Neural cell (in vitro differentiated cells): ENCODE data around the gene ATP4B.

Experiments
- EP300 ChIP-seq: fragments of 450-650 bp; conservative IDR thresholded peaks from 2 replicates; pipeline ENCODE4 v1.6.1; 2014; ENCODE audit warnings: antibody characterized with exemption, mild to moderate bottlenecking, moderate library complexity; ENCODE audit not compliant: poor library complexity, severe bottlenecking
- EZH2 ChIP-seq: fragments of 200-600, 300-800 bp; shearing (Covaris generic), sonication (generic); IDR thresholded peaks from 2 replicates; pipeline ENCODE4 v1.6.1; 2014; ENCODE audit warnings: antibody characterized with exemption, low read length, borderline replicate concordance, mild to moderate bottlenecking; ENCODE audit not compliant: insufficient read depth, poor library complexity, severe bottlenecking
- MXI1 ChIP-seq: fragments of 450-650 bp; conservative IDR thresholded peaks from 2 replicates; pipeline ENCODE4 v1.6.1; 2014; ENCODE audit warnings: antibody characterized with exemption, mild to moderate bottlenecking; ENCODE audit not compliant: poor library complexity, severe bottlenecking
- POLR2AphosphoS5 ChIP-seq: IDR thresholded peaks from 2 replicates; pipeline ENCODE4 v1.6.1; 2012
- RAD21 ChIP-seq: fragments of 450-650 bp; conservative IDR thresholded peaks from 2 replicates; pipeline ENCODE4 v1.6.1; 2014; ENCODE audit warnings: antibody characterized with exemption, mild to moderate bottlenecking, moderate library complexity
- SMC3 ChIP-seq: fragments of 450-650 bp; conservative IDR thresholded peaks from 2 replicates; pipeline ENCODE4 v1.6.1; 2014; ENCODE audit warnings: antibody characterized with exemption, mild to moderate bottlenecking, moderate library complexity; ENCODE audit not compliant: poor library complexity
- TAF1 ChIP-seq: IDR thresholded peaks from 2 replicates; pipeline ENCODE4 v1.6.1; 2012; ENCODE audit warnings: low read depth
- TF ChIP-seq, protein P1 (sequence below): fragments of 450-650 bp; IDR thresholded peaks from 2 replicates; pipeline ENCODE4 v1.5.1; 2014; ENCODE audit warnings: antibody characterized with exemption, mild to moderate bottlenecking, moderate library complexity; ENCODE audit not compliant: poor library complexity, severe bottlenecking
- TF ChIP-seq, protein P2 (sequence below): IDR thresholded peaks from 2 replicates; pipeline ENCODE4 v1.6.1; 2012; ENCODE audit warnings: borderline replicate concordance

DNA sequence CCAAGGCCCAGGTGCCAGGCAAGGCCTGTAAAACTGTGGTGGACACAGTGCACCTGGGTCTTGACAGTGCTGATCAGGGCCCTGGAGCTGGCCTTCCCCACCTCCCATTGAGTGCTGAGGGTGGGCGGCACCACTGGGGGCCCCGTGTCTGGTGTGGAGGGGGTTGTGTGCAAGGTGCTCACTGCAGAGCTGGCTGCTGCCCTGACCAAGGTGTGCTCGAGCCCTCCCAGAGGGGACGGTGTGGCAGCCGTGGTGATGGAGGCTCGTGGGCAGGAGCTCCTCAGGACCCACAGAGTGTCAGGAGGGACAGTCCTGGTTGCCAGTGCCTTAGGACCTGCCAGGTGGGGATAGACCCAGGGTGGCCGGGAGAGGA is 23.0 kb downstream of the ATP4B start:
- no peak for TF ChIP-seq EZH2
- TF ChIP-seq, protein P1, sequence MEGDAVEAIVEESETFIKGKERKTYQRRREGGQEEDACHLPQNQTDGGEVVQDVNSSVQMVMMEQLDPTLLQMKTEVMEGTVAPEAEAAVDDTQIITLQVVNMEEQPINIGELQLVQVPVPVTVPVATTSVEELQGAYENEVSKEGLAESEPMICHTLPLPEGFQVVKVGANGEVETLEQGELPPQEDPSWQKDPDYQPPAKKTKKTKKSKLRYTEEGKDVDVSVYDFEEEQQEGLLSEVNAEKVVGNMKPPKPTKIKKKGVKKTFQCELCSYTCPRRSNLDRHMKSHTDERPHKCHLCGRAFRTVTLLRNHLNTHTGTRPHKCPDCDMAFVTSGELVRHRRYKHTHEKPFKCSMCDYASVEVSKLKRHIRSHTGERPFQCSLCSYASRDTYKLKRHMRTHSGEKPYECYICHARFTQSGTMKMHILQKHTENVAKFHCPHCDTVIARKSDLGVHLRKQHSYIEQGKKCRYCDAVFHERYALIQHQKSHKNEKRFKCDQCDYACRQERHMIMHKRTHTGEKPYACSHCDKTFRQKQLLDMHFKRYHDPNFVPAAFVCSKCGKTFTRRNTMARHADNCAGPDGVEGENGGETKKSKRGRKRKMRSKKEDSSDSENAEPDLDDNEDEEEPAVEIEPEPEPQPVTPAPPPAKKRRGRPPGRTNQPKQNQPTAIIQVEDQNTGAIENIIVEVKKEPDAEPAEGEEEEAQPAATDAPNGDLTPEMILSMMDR: no peak
- TF ChIP-seq RAD21: no peak
- TF ChIP-seq POLR2AphosphoS5: no peak
- no peak for TF ChIP-seq EP300
- TF ChIP-seq, protein P2, sequence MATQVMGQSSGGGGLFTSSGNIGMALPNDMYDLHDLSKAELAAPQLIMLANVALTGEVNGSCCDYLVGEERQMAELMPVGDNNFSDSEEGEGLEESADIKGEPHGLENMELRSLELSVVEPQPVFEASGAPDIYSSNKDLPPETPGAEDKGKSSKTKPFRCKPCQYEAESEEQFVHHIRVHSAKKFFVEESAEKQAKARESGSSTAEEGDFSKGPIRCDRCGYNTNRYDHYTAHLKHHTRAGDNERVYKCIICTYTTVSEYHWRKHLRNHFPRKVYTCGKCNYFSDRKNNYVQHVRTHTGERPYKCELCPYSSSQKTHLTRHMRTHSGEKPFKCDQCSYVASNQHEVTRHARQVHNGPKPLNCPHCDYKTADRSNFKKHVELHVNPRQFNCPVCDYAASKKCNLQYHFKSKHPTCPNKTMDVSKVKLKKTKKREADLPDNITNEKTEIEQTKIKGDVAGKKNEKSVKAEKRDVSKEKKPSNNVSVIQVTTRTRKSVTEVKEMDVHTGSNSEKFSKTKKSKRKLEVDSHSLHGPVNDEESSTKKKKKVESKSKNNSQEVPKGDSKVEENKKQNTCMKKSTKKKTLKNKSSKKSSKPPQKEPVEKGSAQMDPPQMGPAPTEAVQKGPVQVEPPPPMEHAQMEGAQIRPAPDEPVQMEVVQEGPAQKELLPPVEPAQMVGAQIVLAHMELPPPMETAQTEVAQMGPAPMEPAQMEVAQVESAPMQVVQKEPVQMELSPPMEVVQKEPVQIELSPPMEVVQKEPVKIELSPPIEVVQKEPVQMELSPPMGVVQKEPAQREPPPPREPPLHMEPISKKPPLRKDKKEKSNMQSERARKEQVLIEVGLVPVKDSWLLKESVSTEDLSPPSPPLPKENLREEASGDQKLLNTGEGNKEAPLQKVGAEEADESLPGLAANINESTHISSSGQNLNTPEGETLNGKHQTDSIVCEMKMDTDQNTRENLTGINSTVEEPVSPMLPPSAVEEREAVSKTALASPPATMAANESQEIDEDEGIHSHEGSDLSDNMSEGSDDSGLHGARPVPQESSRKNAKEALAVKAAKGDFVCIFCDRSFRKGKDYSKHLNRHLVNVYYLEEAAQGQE: no peak
- TF ChIP-seq SMC3: no peak
- TF ChIP-seq TAF1: no peak
- no peak for TF ChIP-seq MXI1
